Stomach (tissue), 4 donors: ENCODE data around the gene PTTG1IP2.

ENCODE experiments used
- EP300 ChIP-seq: sonication (generic); formaldehyde crosslinking; IDR thresholded peaks from one replicate; pipeline ENCODE4 v1.6.1; 2017; ENCODE audit warnings: antibody characterized with exemption
- POLR2A ChIP-seq, 4 donors: fragments of 450-650 bp; IDR thresholded peaks; one replicate each; pipeline ENCODE4 v1.6.1; 2016; ENCODE audit warnings: antibody characterized with exemption in 4 of 4, control low read depth in 2 of 4, mild to moderate bottlenecking in 1 of 4, moderate library complexity in 1 of 4
- POLR2AphosphoS5 ChIP-seq, 3 donors: sonication (generic); formaldehyde crosslinking; IDR thresholded peaks; one replicate each; pipeline ENCODE4 v1.6.1; 2016; ENCODE audit warnings: antibody characterized with exemption in 3 of 3
- TF ChIP-seq, protein P1 (sequence below), 7 experiments: fragments of 450-650 bp in 4 of 7; fragments of 200-600 bp in 3 of 7; sonication (generic) in 3 of 7; IDR thresholded peaks; one replicate each; pipeline ENCODE4 v1.5.1; 2016 to 2019; ENCODE audit warnings: antibody characterized with exemption in 7 of 7, control low read depth in 2 of 7, mild to moderate bottlenecking in 1 of 7

DNA sequence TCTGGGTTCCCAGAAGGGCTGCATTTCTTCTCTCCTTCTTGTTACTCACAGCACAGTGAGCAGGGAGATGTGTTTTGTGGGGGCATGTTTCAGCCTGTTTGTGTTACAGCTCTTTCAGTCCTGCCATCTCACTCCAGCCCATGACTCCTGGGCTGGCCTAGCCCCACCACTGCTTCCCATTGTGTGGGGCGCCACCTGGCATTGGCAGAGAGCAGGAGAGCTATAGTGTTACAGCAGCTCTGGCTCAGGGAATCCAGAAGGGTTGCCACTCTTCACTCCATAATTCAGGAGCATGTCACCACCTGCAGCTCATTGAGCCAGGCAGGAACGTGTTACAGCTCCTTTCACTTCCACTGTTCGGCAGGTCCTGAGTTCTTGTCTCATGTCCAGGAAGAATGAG is 36.2 kb upstream of the PTTG1IP2 start:
- no peak for TF ChIP-seq POLR2A (IDR thresholded peaks at IDR 0.05)
- TF ChIP-seq, protein P1, sequence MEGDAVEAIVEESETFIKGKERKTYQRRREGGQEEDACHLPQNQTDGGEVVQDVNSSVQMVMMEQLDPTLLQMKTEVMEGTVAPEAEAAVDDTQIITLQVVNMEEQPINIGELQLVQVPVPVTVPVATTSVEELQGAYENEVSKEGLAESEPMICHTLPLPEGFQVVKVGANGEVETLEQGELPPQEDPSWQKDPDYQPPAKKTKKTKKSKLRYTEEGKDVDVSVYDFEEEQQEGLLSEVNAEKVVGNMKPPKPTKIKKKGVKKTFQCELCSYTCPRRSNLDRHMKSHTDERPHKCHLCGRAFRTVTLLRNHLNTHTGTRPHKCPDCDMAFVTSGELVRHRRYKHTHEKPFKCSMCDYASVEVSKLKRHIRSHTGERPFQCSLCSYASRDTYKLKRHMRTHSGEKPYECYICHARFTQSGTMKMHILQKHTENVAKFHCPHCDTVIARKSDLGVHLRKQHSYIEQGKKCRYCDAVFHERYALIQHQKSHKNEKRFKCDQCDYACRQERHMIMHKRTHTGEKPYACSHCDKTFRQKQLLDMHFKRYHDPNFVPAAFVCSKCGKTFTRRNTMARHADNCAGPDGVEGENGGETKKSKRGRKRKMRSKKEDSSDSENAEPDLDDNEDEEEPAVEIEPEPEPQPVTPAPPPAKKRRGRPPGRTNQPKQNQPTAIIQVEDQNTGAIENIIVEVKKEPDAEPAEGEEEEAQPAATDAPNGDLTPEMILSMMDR (IDR thresholded peaks at IDR 0.05) = no peak
- TF ChIP-seq POLR2AphosphoS5 (IDR thresholded peaks at IDR 0.05) = no peak
- TF ChIP-seq EP300 = no peak
